CD4-positive, alpha-beta T cell treated with Interleukin-17A for 4 hours (primary cell): ENCODE data around the gene PATL2.
"Not testable (repeated sequence)": the region's sequence is repeated elsewhere in the genome, so short reads cannot be mapped to it uniquely, and the experiment has no call there.

Source experiments
- DNase-seq: peaks from one replicate; pipeline ENCODE4 v3.0.0-alpha.2; 2020; ENCODE audit warnings: mixed read lengths

Gene PATL2

DNA sequence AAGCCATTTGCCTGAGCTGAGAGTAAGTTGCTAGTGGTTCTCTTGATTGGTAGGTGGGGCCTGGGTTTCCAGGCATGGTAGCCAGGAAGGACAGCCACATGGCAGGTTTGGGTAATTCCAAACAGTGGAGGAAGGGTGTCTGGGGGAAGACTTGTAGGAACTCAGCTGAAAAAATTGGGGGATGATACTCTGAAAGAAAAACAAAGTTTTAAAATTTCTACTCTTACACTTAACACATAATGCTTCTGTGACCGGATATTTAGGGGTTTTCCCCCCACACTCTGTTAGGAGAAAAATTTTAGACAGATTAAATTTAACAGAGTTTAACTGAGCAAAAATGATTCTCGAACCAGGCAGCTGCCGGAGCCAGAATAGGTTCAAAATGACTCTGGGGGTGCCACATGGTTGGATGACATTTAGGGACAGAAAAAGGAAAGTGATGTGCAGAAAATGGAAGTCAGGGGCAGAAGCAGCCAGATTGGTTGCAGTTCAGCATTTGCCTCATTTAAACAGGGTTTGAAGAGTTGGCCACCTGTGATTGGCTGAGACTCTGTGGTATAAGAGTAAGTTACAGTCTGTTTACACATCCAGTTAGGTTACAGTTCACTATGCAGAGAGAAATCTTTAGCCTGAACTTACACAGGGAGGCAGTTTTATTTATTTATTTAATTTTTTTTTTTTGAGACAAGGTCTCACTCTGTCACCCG, 8.3 kb upstream of the PATL2 start:
- peak; percentile 54 for DNase-seq

DNA sequence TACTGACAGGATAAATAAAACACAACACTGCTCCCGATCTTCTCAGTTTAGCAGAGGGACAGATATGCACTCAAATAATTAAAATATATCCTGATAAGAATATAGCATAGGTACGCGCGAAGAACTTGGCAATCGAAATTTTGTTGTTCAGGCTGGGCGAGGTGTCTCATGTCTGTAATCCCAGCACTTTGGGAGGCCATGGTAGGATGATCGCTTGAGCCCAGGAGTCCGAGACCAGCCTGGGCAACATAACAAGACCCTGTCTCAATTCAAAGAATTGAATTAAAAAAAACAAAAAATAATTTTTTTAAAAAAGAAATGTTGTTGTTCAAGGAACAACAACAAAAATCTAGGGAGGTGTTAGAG, 7.8 kb upstream of the PATL2 start:
- DNase-seq: no peak

DNA sequence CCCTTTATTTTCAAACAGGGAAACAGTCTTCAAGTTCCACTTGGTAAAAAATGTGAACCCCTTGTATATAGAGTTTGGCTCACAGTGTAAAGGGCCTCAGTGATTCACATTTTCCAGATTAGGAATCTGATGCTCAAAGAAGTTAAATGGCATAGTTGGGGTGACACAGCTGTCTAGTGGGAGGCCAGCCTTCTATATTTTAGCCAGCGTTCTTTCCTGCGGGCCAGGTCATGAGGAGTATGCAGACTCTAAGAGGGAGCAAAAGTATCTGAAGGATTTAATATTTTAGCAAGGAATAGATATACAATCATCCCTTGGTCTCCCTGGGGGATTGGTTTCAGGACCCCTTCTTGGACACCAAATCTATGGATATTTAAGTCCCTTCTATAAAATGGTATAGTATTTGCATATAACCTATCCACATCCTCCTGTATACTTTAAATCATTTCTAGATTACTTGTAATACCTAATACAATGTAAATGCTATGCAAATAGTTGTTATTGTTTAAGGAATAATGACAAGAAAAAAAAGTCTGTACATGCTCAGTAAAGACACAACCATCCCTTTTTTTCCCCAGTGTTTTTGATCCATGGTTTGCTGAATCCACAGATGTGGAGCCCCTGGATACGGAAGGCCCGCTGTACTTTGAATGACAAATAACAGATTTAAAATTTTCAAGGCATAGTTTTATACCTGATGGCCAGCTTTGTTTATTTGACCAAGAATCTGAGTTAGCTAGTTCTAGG, 7.2 kb upstream of the PATL2 start:
- DNase-seq: no peak

DNA sequence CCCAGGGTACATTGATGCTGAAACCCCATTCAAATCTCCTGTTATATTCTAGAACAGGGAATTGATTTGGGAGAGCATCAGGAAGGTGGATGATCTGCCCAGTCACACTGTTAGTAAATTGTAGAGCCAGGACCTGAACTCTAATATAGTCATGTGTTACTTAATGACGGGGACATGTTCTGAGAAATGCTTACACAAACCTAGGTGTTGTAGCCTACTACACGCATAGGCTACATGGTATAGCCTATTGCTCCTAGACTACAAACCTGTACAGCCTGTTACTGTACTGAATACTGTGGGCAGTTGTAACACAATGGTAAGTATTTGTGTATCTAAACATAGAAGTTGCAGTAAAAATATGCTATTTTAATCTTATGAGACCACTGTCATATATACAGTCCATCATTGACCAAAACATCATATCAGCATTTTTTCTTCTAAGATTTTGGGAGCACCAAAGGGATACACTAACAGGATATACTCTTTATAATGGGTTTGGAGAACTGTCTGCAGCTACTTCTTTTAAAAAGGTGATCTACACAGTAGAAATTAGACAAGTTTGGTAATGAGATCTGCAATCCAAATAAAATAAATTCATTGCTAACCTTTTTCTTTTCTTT, 6.0 kb upstream of the PATL2 start:
- DNase-seq: no peak

DNA sequence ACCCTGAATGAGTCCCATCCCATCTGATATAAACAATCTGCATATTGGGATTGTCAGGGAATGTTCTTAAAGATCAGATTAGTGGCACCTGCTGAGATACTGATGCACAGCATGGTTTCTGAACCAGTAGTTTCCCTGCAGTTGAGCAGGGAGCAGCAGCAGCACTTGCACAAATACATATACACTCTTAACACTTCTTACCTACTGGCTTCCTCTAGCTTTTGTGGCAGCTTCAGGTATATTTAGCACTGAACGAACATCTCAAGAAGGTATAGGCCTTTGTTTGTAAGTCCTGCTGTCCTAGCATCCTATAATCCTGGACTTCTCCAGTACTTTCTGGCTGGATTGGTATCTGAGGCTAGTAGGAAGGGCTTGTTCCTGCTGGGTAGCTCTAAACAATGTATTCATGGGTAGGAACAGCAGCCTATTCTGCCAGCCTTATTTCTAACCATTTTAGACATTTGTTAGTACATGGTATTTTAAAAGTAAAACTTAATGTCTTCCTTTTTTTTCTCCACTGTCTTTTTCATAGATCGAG, 4.7 kb upstream of the PATL2 start:
- DNase-seq: no peak

DNA sequence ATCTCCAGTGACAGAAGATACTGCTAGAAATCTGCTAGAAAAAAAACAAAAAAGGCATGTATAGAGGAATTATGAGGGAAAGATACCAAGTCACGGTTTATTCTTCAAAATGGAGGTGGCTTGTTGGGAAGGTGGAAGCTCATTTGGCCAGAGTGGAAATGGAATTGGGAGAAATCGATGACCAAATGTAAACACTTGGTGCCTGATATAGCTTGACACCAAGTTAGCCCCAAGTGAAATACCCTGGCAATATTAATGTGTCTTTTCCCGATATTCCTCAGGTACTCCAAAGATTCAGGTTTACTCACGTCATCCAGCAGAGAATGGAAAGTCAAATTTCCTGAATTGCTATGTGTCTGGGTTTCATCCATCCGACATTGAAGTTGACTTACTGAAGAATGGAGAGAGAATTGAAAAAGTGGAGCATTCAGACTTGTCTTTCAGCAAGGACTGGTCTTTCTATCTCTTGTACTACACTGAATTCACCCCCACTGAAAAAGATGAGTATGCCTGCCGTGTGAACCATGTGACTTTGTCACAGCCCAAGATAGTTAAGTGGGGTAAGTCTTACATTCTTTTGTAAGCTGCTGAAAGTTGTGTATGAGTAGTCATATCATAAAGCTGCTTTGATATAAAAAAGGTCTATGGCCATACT, 4.1 kb upstream of the PATL2 start:
- DNase-seq: no peak

DNA sequence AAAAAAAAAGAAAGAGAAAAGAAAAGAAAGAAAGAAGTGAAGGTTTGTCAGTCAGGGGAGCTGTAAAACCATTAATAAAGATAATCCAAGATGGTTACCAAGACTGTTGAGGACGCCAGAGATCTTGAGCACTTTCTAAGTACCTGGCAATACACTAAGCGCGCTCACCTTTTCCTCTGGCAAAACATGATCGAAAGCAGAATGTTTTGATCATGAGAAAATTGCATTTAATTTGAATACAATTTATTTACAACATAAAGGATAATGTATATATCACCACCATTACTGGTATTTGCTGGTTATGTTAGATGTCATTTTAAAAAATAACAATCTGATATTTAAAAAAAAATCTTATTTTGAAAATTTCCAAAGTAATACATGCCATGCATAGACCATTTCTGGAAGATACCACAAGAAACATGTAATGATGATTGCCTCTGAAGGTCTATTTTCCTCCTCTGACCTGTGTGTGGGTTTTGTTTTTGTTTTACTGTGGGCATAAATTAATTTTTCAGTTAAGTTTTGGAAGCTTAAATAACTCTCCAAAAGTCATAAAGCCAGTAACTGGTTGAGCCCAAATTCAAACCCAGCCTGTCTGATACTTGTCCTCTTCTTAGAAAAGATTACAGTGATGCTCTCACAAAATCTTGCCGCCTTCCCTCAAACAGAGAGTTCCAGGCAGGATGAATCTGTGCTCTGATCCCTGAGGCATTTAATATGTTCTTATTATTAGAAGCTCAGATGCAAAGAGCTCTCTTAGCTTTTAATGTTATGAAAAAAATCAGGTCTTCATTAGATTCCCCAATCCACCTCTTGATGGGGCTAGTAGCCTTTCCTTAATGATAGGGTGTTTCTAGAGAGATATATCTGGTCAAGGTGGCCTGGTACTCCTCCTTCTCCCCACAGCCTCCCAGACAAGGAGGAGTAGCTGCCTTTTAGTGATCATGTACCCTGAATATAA, 2.2 kb upstream of the PATL2 start:
- DNase-seq: no peak

DNA sequence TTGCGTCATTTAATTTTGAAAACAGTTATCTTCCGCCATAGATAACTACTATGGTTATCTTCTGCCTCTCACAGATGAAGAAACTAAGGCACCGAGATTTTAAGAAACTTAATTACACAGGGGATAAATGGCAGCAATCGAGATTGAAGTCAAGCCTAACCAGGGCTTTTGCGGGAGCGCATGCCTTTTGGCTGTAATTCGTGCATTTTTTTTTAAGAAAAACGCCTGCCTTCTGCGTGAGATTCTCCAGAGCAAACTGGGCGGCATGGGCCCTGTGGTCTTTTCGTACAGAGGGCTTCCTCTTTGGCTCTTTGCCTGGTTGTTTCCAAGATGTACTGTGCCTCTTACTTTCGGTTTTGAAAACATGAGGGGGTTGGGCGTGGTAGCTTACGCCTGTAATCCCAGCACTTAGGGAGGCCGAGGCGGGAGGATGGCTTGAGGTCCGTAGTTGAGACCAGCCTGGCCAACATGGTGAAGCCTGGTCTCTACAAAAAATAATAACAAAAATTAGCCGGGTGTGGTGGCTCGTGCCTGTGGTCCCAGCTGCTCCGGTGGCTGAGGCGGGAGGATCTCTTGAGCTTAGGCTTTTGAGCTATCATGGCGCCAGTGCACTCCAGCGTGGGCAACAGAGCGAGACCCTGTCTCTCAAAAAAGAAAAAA, 1.4 kb upstream of the PATL2 start:
- peak; percentile 72 for DNase-seq

DNA sequence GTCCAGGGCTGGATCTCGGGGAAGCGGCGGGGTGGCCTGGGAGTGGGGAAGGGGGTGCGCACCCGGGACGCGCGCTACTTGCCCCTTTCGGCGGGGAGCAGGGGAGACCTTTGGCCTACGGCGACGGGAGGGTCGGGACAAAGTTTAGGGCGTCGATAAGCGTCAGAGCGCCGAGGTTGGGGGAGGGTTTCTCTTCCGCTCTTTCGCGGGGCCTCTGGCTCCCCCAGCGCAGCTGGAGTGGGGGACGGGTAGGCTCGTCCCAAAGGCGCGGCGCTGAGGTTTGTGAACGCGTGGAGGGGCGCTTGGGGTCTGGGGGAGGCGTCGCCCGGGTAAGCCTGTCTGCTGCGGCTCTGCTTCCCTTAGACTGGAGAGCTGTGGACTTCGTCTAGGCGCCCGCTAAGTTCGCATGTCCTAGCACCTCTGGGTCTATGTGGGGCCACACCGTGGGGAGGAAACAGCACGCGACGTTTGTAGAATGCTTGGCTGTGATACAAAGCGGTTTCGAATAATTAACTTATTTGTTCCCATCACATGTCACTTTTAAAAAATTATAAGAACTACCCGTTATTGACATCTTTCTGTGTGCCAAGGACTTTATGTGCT, 721 bp upstream of the PATL2 start:
- peak; percentile 70 for DNase-seq

DNA sequence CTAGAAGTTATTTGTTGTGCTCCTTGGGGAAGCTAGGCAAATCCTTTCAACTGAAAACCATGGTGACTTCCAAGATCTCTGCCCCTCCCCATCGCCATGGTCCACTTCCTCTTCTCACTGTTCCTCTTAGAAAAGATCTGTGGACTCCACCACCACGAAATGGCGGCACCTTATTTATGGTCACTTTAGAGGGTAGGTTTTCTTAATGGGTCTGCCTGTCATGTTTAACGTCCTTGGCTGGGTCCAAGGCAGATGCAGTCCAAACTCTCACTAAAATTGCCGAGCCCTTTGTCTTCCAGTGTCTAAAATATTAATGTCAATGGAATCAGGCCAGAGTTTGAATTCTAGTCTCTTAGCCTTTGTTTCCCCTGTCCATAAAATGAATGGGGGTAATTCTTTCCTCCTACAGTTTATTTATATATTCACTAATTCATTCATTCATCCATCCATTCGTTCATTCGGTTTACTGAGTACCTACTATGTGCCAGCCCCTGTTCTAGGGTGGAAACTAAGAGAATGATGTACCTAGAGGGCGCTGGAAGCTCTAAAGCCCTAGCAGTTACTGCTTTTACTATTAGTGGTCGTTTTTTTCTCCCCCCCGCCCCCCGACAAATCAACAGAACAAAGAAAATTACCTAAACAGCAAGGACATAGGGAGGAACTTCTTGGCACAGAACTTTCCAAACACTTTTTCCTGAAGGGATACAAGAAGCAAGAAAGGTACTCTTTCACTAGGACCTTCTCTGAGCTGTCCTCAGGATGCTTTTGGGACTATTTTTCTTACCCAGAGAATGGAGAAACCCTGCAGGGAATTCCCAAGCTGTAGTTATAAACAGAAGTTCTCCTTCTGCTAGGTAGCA, 657 bp downstream of the PATL2 start:
- DNase-seq: peak; percentile 59

DNA sequence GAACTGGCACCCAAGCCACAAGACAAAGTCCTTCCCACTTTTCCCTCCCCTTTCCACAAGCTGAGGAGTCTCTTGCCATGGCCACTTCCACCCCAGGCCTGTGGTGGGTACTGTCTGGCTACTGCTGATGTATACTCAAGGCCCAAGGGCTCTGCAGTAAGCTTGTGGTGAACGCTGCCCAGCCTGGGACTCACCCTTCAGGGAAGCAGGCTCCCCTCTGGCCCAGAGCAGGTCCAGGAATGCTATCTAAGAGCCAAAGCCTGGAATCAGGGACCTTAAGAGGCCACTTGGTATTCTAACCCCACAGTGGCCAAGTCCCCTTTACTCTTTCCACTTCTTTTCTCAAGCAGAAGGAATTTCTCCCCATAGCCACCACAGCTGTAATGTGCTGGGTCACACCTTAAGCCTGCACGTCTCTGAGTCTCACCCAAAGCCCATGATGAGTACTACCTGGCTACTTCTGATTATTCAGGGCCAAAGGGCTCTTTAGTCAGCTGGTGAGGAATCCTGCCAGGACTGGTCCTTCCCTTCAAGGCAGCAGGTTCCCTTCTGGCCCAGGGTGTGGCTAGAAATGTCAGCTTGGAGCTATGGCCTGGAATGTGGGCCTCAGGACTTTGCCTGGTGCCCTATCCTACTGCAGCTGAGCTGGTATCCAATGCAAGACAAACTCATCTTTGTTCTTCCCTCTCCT, 4.0 kb downstream of the PATL2 start:
- DNase-seq: no peak

DNA sequence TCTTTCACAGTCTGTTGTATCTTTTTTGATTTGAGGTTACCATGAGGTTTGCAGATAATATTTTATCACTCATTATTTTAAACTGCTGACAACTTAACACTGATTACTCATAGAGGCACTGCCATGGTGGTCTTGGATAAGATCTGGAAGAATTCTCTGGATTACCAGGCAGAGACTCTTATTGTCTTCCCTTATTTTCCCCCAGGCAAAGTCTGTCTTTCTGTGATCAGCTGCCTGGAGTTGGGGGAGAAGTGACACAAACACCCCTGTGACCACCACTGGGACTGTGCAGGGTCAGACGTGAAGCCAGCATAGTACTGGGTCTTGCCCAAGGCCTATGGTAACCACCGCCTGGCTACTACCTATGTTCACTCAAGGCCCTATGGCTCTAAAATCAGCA, 4.7 kb downstream of the PATL2 start:
- no peak for DNase-seq

DNA sequence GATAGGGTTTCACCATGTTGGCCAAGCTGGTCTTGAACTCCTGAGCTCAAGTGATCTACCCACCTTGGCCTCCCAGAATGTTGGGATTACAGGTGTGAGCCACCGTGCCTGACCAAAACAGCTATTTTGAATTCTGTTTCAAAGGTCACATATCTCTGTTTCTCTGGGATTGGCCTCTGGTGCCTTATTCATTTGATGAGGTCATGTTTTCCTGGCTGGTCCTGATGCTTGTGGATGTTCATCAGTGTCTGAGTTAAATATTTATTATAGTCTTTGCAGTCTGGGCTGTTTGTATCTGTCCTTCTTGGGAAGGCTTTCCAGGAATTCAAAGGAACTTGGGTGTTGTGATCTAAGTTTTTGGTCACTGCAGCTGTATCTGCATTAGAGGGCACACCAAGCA, 5.1 kb downstream of the PATL2 start:
- no peak for DNase-seq

DNA sequence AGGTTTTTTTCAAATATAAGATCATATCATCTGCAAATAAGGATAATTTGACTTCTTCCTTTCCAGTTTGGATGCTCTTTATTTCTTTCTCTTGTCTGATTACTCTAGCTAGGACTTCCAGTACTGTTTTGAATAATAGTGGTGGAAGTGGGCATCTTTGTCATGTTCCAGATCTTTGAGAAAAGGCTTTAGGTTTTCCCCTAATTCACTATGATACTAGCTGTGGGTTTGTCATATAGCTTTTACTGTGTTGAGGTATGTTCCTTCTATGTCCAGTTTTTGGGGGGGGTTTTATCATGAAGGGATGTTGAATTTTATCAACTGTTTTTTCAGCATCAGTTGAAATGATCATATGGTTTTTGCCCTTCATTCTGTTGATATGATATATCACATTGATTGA, 10.4 kb downstream of the PATL2 start:
- DNase-seq: not testable (repeated sequence)

DNA sequence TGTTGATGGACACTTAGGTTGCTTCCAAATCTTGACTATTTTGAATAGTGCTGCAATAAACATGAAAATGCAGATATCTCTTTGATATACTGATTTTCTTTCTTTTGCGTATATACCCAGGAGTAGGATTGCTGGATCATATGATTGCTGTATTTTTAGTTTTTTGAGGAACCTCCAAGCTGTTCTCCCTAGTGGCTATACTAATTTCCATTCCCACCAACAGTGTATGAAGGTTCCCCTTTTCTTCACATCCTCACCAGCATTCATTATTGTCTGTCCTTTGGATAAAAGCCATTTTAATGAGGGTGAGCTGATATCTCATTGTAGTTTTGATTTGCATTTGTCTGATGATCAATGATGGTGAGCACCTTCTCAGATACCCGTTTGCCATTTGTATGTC, 12.5 kb downstream of the PATL2 start:
- no peak for DNase-seq

DNA sequence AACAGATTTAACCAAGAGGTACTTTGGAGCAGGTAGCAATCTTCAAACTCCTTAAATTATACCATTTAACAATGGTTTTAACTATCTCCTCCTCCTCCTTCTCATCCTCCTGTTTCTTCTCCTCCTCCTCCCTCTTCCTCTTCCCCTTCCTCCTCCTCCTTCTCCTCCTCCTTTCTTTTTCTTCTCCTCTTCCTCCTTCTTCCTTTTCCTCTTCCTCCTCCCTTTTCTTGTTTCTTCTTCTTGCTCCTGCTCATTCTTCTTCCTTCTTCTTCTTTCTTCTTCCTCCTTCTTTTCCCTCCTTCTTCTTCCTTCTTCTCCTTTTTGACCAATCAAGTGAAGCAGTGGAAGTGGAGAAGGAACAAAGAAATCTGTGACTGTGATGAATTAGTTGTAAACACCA, 14.1 kb downstream of the PATL2 start:
- DNase-seq: no peak

DNA sequence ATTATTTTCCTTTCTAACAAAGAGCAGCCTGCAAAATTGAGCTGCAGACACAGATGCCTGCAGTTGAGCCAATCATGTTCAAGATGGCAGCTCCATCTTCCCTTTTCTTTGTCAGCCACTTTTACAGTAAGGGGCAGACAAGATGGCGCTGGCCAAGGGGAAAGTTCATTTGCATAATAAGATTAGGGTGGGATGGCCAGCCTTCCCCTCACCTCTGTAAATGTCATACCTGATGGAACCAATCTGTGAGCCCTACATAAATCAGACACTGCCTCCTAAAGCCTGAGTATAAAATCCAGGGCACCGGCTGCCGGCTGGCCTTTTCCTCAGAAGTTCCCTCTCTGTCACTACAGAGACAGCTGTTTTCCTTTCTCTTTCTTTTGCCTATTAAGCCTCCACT, 15.8 kb downstream of the PATL2 start:
- no peak for DNase-seq

DNA sequence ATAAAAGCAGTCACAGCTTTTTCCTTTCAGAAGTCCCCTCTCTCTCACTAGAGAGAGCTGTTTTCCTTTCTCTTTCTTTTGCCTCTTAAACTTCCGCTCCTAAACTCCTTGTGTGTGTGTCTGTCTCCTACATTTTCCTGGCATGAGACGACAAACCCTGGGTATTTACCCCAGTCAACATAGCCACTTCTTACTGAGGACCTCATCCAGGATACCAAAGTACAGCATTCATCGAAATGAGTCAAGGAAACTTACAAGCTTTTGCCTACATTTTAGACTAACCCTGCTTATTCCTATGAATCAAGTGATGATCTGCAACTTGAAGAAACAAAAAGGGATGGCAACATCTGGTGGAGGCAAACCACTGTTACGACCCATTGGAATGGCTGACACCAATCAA, 16.7 kb downstream of the PATL2 start:
- no peak for DNase-seq

DNA sequence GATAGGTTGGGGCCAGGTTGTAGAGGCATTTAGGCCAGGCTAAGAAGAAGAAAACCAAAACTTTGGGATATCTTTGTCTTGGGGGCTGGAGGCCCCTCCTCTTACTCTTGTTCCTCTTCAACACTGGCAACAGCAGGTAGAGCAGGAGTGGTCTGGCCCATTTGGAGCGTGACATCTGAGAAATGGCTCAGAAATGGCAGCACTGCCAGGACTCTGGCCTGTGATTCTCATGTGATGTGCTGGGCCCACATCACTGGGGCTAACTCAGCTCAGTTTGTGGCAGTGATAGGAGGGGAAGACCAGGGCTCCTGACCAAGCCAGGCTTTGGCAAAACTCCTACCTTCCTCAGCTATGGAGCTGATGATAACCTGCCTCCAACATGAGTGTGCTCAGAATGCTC, 18.5 kb downstream of the PATL2 start:
- DNase-seq: no peak

DNA sequence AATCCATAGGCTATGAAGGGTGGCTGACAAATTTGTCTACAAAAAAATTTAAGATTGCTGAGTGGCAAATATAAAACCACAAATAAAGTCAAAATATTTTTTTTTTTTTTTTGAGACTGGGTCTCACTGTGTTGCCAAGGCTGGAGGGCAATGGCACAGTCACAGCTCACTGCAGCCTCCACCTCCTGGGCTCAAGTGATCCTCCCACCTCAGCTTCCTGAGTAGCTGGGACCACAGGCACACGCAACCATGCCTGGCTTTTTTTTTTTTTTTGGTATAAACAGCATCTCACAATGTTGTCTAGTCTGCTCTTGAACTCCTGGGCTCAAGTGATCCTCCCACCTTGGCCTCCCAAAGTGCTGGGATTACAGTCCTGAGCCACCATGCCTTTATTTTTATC, 20.9 kb downstream of the PATL2 start:
- DNase-seq: peak; percentile 54
